AG09319 (cell line): ENCODE measurements around the gene GYG1.
"Not testable (repeated sequence)": the region's sequence is repeated elsewhere in the genome, so short reads cannot be mapped to it uniquely, and the experiment has no call there.

ENCODE experiments used
- DNase-seq: peaks from one replicate; pipeline ENCODE4 v3.0.0-alpha.2; 2010; ENCODE audit warnings: low read depth; ENCODE audit errors: extremely low read depth
- TF ChIP-seq, protein P1 (sequence below): IDR thresholded peaks from 2 replicates; pipeline ENCODE4 v1.5.1; 2011; ENCODE audit warnings: low read depth, mild to moderate bottlenecking, inconsistent platforms, low read length, moderate library complexity

The GYG1 gene

DNA sequence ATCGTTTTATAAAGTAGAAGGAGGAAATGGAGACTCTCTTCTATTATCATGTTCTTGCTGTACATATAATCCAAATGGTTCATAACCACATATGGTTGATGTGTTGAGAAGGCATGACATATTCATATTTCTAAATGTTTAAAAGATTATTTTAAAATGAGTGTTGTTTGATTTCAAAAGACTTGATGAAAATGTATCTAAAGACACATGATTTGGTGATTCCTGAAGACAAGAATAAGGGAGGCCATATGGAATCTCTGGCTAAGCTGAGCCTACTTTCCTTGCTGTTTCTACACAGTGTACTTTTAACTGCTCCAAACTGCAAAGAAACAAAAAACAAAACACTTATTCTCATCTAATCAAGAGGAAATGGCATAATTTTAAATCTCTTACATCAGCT lies 23.0 kb upstream of the GYG1 start:
- TF ChIP-seq, protein P1, sequence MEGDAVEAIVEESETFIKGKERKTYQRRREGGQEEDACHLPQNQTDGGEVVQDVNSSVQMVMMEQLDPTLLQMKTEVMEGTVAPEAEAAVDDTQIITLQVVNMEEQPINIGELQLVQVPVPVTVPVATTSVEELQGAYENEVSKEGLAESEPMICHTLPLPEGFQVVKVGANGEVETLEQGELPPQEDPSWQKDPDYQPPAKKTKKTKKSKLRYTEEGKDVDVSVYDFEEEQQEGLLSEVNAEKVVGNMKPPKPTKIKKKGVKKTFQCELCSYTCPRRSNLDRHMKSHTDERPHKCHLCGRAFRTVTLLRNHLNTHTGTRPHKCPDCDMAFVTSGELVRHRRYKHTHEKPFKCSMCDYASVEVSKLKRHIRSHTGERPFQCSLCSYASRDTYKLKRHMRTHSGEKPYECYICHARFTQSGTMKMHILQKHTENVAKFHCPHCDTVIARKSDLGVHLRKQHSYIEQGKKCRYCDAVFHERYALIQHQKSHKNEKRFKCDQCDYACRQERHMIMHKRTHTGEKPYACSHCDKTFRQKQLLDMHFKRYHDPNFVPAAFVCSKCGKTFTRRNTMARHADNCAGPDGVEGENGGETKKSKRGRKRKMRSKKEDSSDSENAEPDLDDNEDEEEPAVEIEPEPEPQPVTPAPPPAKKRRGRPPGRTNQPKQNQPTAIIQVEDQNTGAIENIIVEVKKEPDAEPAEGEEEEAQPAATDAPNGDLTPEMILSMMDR = no peak

DNA sequence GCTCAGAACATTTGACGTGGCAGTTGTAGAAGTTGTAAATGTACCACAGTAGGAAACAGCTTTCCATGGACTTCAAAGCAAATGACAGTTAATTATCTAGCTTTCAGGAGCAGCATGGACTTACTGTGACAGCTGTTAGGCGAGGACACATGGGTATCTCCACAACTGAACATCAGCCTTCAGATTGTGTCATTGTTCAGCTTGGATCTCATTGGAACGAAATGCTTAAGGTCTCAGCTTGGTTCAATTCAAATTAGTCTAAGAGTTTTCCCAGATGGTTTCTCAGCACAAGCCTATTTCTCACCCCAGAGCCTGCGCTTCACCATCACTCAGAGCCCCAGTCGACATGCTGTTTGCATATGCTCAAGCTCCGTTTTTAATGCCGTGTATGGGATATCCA lies 21.1 kb upstream of the GYG1 start:
- no peak for DNase-seq
- TF ChIP-seq, protein P1 = no peak

More for the DNA sequence above, 23.0 kb upstream of the GYG1 start:
- DNase-seq = no peak

DNA sequence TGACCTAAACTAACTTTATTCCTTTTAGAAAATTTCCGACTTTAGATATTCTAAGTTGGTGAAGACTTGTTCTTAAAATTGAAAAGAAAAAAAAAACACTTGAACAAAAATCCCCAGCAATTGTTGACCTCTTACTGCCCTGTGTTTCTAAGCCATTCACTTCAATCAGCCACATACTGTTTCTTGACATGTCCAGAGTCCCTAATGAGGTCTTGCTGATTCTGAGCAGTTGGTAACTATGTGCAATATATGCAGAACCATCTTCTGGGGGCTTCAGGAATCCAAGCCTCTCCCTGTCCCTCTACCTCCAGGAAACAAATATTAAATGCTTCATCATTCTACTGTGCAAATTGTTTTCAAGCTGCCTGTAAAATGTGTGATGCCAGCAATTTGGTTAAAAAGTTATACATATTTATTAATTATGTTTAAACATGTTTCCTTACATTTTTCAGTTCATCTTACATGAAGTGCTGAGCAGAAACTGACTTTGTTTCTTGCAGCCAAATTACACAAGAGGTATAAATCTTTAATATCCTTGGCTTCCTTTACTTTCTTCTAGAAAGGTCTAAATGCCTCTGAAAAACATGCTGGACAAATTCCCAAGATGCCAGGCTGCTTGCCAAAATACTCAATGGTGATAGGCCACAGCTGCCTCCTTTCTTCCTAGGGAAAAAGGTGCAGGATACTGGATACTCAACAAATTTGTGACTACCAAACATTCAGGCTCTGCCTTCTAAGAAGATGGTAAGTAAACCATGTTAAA lies 19.8 kb upstream of the GYG1 start:
- TF ChIP-seq, protein P1 = no peak
- DNase-seq = peak; percentile 18

DNA sequence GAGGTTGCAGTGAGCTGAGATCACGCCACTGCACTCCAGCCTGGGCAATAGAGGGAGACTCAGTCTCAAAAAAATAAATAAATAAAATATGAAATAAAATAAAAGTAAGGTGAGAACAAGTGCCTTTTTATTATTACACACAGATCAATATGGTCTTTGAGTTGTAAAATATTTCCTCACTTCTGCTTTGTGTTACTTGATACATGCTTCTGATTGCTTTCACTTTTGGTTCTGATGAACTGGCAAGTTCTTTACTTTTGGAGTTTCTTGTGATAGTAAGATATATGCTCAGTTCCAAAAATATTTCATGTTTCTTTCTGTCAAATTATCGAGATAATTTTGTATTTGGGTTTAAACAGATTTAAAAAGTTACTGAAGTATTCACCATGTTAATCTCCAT lies 16.6 kb upstream of the GYG1 start:
- TF ChIP-seq, protein P1 = no peak
- no peak for DNase-seq

DNA sequence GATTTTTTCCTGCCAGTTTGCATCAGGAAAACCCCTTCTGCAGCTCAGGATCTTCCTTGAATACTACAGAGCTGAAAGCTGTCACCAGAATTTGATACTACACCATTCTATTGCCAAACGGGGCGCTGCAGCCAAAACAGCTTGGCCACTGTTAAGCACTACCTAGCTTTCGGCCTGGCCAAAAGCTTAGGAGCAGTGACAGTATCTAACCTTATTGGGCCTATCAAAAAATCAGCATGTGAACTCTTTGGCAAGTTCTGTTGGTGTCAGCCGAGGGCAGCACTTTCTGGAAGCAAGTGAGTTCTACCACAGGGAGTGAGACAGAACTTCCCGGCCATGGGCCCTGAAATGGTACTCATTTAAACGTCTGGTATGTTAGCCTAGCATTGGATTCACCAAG lies 16.1 kb upstream of the GYG1 start:
- no peak for DNase-seq
- TF ChIP-seq, protein P1 = no peak

DNA sequence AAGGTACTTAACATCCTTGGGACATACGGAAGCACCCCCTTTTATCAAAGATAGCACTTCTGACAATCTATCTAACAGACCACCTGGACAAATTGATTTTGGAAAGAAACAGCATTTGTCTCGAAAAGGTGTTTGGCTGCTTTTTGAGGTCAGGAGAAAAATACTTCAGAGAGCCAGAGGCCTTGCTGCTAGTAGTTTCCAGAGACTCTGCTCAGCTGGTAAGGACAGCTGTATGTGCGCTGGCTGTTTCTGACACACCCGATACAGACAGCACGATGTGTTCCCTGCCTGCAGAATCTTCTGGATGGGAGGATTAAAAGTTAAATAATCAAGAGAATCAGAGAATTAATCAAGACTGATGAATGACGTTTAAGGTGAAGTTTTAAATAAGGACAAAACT lies 15.6 kb upstream of the GYG1 start:
- TF ChIP-seq, protein P1 = no peak

DNA sequence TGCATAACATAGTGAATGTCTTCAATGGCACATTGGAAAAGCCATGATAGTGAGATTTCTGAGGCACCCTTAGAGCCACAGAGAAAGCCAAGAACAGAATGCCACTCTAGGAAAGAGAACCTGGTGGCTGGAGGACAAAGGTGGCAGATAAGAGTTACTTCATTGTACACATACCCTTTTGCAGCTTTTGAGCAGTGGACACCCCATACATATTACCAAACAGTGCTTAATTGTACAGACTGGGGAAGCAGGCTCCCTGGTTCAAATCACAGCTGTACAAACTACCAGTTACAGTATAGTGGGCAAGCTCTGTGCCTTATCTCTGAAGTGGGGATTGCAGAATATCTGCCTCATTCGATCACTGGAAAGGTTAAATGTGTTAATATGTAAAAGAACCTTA lies 10.1 kb upstream of the GYG1 start:
- TF ChIP-seq, protein P1 = no peak
- no peak for DNase-seq

More for the DNA sequence above, 15.6 kb upstream of the GYG1 start:
- DNase-seq = no peak

DNA sequence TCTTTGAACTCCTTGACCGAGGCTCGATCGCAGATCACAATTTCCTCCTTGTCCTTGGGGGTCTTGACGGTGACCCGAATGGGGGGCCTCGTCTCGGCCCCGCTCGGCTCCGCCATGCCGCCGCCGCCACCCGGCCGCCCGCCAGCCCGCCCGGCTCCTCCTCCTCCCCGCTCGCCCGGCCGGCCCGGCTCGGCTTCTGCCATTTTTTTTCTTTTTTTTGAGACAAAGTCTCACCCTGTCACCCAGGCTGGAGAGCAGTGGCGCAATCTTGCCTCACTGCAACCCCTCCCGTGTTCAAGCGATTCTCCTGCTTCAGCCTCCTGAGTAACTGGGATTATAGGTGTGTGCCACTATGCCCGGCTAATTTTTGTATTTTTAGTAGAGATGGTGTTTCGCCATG lies 3.8 kb upstream of the GYG1 start:
- not testable (repeated sequence) for DNase-seq
